Prostate gland (tissue), 2 donors: ENCODE measurements around the gene CTNNBIP1. TPM values are rescaled to one million over a fixed set of nuclear protein-coding genes. Genes with fewer than 3 reads are reported as not detected.

Source experiments
- DNase-seq: peaks from one replicate; pipeline ENCODE4 v3.0.0-alpha.2; 2019; ENCODE audit warnings: low spot score
- H3K27ac ChIP-seq, 2 donors: fragments of 200-600 bp; sonication (generic); 2 replicates each; pipeline ENCODE4 v1.5.1; 2017 to 2019
- H3K27me3 ChIP-seq: fragments of 200-600 bp; sonication (generic); replicated peaks from 2 replicates; pipeline ENCODE4 v1.5.1; 2019; ENCODE audit not compliant: insufficient read depth
- H3K36me3 ChIP-seq, 2 donors: fragments of 200-600 bp; sonication (generic); 1 replicate in 1 of 2; 2 replicates in 1 of 2; pipeline versions ENCODE4 v1.5.1 to v1.8.1; 2017 to 2019
- H3K4me1 ChIP-seq: fragments of 200-600 bp; sonication (generic); replicated peaks from 2 replicates; pipeline ENCODE4 v1.5.1; 2019
- H3K4me3 ChIP-seq, 2 donors: fragments of 200-600 bp; sonication (generic); 2 replicates each; pipeline ENCODE4 v1.5.1; 2017 to 2019
- H3K9me3 ChIP-seq: fragments of 200-600 bp; sonication (generic); 2 replicates; pipeline ENCODE4 v1.5.1; 2017
- CTCF ChIP-seq, 4 experiments: fragments of 200-600 bp in 2 of 4; fragments of 450-650 bp in 2 of 4; sonication (generic) in 2 of 4; IDR thresholded peaks; 1 replicate in 3 of 4; 2 replicates in 1 of 4; pipeline ENCODE4 v1.5.1; 2016 to 2019; ENCODE audit warnings: antibody characterized with exemption in 4 of 4, mild to moderate bottlenecking in 2 of 4, moderate library complexity in 2 of 4
- POLR2A ChIP-seq: fragments of 450-650 bp; IDR thresholded peaks from one replicate; pipeline ENCODE4 v1.6.1; 2016; ENCODE audit warnings: antibody characterized with exemption, mild to moderate bottlenecking
- POLR2AphosphoS5 ChIP-seq: sonication (generic); formaldehyde crosslinking; IDR thresholded peaks from one replicate; pipeline ENCODE4 v1.6.1; 2017; ENCODE audit warnings: antibody characterized with exemption
- WGBS: methylation state at CpG from one replicate; pipeline ENCODE4 v1.1.5; 2018; 5-methylcytosine and 5-hydroxymethylcytosine counted together
- intact Hi-C: fragments of 100-400 bp; cut with DNase I; formaldehyde crosslinking; loops from one replicate; pipeline ENCODE4 v1.14.2; 2022
- total RNA-seq, 2 donors: library from RNA; depleted of rRNA; stranded (reverse); fragments of >200 nt; gene quantifications; one replicate each; pipeline ENCODE4 v1.1.0, GENCODE V29; 2016

CTNNBIP1 gene
- total RNA-seq, 2 donors from 2014 or later, result 56.9 to 101 TPM

DNA sequence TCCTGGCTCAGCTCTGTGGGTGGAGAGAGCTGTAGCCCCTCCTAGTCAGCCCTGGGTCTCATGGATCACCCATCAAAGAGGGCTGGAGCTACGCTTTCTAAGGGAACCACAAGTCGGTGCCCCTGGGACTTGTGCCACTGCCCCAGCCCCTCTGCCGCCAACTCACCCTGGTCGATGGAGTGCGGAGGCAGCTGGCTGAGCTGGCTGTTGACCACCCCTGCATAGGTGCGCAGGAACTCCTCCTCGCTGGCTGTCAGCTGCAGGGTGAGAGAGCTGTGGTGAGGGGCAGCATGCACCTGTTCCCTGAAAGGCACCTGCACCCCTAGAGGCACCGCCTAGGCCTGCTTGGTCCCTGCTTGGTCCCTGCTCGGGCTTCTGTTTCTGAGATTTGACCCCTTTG, 39.0 kb downstream of the CTNNBIP1 start:
- no peak overlapping the region for H3K27ac ChIP-seq
- no peaks in the 10 kb centered on the region for H3K36me3 ChIP-seq
- TF ChIP-seq POLR2A, result no peak
- TF ChIP-seq CTCF (IDR thresholded peaks at IDR 0.05), result no peak
- TF ChIP-seq POLR2AphosphoS5, result no peak

GRCh38 chr1:9870572-9870971, 39.5 kb downstream of the CTNNBIP1 start:
- TF ChIP-seq POLR2AphosphoS5 (no peak), POLR2A (no peak), CTCF (IDR thresholded peaks at IDR 0.05) (no peak)
- intact Hi-C loops, result loop anchor here (10.0 kb wide), 2 partner anchors 284 to 464 kb away; no protein-coding TSS in a partner anchor
- no peaks in the 10 kb centered on the region for H3K27me3 ChIP-seq
- H3K9me3 ChIP-seq, result no peaks in the 10 kb centered on the region
- peaks cover 2% of the 10 kb centered on the region for H3K4me1 ChIP-seq
- no peak for DNase-seq
- no peak overlapping the region for H3K27ac ChIP-seq
- no peak overlapping the region for H3K4me3 ChIP-seq
- H3K36me3 ChIP-seq, result no peaks in the 10 kb centered on the region
- WGBS, result 83% methylated on average over 4 of the region's 4 CpGs

More for the DNA sequence above, 39.0 kb downstream of the CTNNBIP1 start:
- H3K4me1 ChIP-seq, result peaks cover 2% of the 10 kb centered on the region
- H3K27me3 ChIP-seq, result no peaks in the 10 kb centered on the region
- intact Hi-C loops, result loop anchor here (10.0 kb wide), 2 partner anchors 284 to 464 kb away; no protein-coding TSS in a partner anchor
- no peak overlapping the region for H3K4me3 ChIP-seq
- WGBS, result 87% methylated on average over 7 of the region's 9 CpGs
- H3K9me3 ChIP-seq, result no peaks in the 10 kb centered on the region
- DNase-seq, result no peak

DNA sequence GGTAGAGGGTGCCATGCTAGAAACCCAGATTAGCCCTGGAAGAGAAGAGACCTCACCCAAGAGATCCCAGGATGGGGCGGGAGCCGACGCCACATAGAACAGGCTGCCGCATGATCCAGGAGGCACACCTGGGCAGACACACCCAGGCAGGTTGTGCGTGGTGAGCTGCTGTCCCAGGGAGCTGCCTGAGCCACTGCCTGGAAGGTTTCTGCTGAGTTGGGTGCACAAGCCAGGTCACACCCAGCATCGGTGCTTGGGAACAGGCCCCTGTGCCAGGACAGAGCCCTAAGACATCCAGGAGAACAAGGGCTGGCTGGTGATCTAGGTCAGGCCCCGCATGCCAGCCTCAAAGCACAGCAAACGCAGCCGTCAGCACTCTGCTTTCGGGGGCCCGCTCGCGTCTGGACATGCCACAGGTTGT, 40.2 kb downstream of the CTNNBIP1 start:
- Histone ChIP-seq H3K27ac (no peak overlapping the region), H3K27me3 (no peaks in the 10 kb centered on the region), H3K36me3 (no peaks in the 10 kb centered on the region), H3K4me1 (no peaks in the 10 kb centered on the region), H3K9me3 (no peaks in the 10 kb centered on the region), H3K4me3 (no peak overlapping the region)
- no peak for TF ChIP-seq POLR2AphosphoS5
- no peak for TF ChIP-seq CTCF (IDR thresholded peaks at IDR 0.05)
- TF ChIP-seq POLR2A, result no peak
- intact Hi-C loops, result loop anchor here (5.0 to 10.0 kb wide), 4 partner anchors 148 to 465 kb away; no protein-coding TSS in a partner anchor
- WGBS, result 48% methylated on average over 12 of the region's 13 CpGs
- DNase-seq, result no peak

DNA sequence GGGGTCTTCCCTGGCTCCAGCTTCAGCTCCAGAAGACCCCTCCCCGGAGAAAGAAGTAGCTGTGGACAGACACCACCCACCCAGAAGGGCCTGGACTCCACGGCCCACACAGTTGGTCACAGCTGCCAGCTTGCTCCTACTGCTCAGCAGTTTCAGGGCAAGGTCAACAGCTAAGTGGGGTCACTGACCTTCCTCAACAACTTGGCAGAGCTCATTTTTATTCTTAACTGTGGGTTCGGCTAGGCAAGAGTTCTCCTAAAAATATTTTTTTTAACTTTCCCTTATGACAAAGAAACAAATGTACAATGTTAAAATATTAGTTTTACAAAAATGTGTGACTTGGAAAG, 41.9 kb downstream of the CTNNBIP1 start:
- intact Hi-C loops, result loop anchor here (5.0 kb wide), 2 partner anchors 146 to 166 kb away; no protein-coding TSS in a partner anchor
- WGBS, result 71% methylated on average over 3 of the region's 3 CpGs
- no peaks in the 10 kb centered on the region for H3K27me3 ChIP-seq
- H3K36me3 ChIP-seq, result no peaks in the 10 kb centered on the region
- no peak overlapping the region for H3K27ac ChIP-seq
- H3K4me3 ChIP-seq, result no peak overlapping the region
- no peak for DNase-seq
- TF ChIP-seq CTCF (IDR thresholded peaks at IDR 0.05) (no peak), POLR2AphosphoS5 (no peak), POLR2A (no peak)
- H3K9me3 ChIP-seq, result no peaks in the 10 kb centered on the region
- no peaks in the 10 kb centered on the region for H3K4me1 ChIP-seq

- WGBS, result 49% methylated on average over 15 of the region's 15 CpGs
- Histone ChIP-seq H3K36me3 (no peaks in the 10 kb centered on the region), H3K27me3 (no peaks in the 10 kb centered on the region), H3K4me1 (no peaks in the 10 kb centered on the region), H3K4me3 (no peak overlapping the region), H3K9me3 (no peaks in the 10 kb centered on the region), H3K27ac (no peak overlapping the region)
- DNase-seq, result peak; percentile 81
- intact Hi-C loops, result loop anchor here (1.0 to 5.0 kb wide), 4 partner anchors 83 to 241 kb away; no protein-coding TSS in a partner anchor
- TF ChIP-seq POLR2AphosphoS5 (peak; percentile 61), CTCF (IDR thresholded peaks at IDR 0.05) (peak; percentile 89 to 100 (median 96)), POLR2A (no peak)
Observed at GRCh38 chr1:9867408-9868243, 42.4 kb downstream of the CTNNBIP1 start.
